Gastroesophageal sphincter (tissue), 4 donors: ENCODE data around the gene DIO3. TPM values are rescaled to one million over a fixed set of nuclear protein-coding genes. Genes with fewer than 3 reads are reported as not detected.

Experiments used
- ATAC-seq: fragments of 150-250 bp; one replicate; pipeline ENCODE4 v1.9.1; 2016; ENCODE audit warnings: mild to moderate bottlenecking, moderate library complexity
- H3K27ac ChIP-seq, 4 donors: fragments of 200-600 bp; sonication (generic) in 3 of 4; 1 replicate in 3 of 4; 2 replicates in 1 of 4; pipeline ENCODE4 v1.5.1; 2016 to 2019
- H3K27me3 ChIP-seq: fragments of 200-600 bp; sonication (generic); one replicate; pipeline ENCODE4 v1.5.1; 2019
- H3K36me3 ChIP-seq, 2 donors: fragments of 200-600 bp; sonication (generic); one replicate each; pipeline ENCODE4 v1.5.1; 2019; ENCODE audit warnings: control low read depth in 1 of 2
- H3K4me1 ChIP-seq, 3 donors: fragments of 200-600 bp; sonication (generic); 1 replicate in 2 of 3; 2 replicates in 1 of 3; pipeline ENCODE4 v1.5.1; 2016 to 2019; ENCODE audit warnings: control low read depth in 2 of 3
- H3K4me3 ChIP-seq, 2 donors: fragments of 200-600 bp; sonication (generic); one replicate each; pipeline ENCODE4 v1.5.1; 2019; ENCODE audit warnings: mild to moderate bottlenecking in 1 of 2, moderate library complexity in 1 of 2
- H3K9me3 ChIP-seq, 3 donors: fragments of 200-600 bp; sonication (generic); one replicate each; pipeline ENCODE4 v1.5.1; 2017 to 2019; ENCODE audit warnings: control low read depth in 2 of 3
- EP300 ChIP-seq: sonication (generic); formaldehyde crosslinking; IDR thresholded peaks from one replicate; pipeline ENCODE4 v1.6.1; 2017; ENCODE audit warnings: antibody characterized with exemption, mild to moderate bottlenecking
- POLR2A ChIP-seq, 2 donors: fragments of 450-650 bp; IDR thresholded peaks; one replicate each; pipeline ENCODE4 v1.6.1; 2017; ENCODE audit warnings: antibody characterized with exemption in 2 of 2, mild to moderate bottlenecking in 2 of 2, moderate library complexity in 1 of 2
- POLR2AphosphoS5 ChIP-seq: sonication (generic); formaldehyde crosslinking; IDR thresholded peaks from one replicate; pipeline ENCODE4 v1.6.1; 2017; ENCODE audit warnings: antibody characterized with exemption
- WGBS, 2 donors: methylation state at CpG; one replicate each; pipeline ENCODE4 v1.1.5; 2018; ENCODE audit warnings: low coverage in 1 of 2; 5-methylcytosine and 5-hydroxymethylcytosine counted together
- total RNA-seq, 4 donors: library from RNA; depleted of rRNA; stranded (reverse); fragments of >200 nt; gene quantifications; one replicate each; pipeline ENCODE4 v1.1.0, GENCODE V29; 2016
- TF ChIP-seq, protein P1 (sequence below), 4 experiments: fragments of 200-600 bp in 2 of 4; fragments of 450-650 bp in 2 of 4; sonication (generic) in 1 of 4; IDR thresholded peaks; one replicate each; pipeline ENCODE4 v1.5.1; 2017 to 2019; ENCODE audit warnings: antibody characterized with exemption in 4 of 4, mild to moderate bottlenecking in 2 of 4, moderate library complexity in 2 of 4

Gene DIO3
- total RNA-seq, 4 donors from 2014 or later, result 0.52 to 2.6 (median 1.2) TPM

DNA sequence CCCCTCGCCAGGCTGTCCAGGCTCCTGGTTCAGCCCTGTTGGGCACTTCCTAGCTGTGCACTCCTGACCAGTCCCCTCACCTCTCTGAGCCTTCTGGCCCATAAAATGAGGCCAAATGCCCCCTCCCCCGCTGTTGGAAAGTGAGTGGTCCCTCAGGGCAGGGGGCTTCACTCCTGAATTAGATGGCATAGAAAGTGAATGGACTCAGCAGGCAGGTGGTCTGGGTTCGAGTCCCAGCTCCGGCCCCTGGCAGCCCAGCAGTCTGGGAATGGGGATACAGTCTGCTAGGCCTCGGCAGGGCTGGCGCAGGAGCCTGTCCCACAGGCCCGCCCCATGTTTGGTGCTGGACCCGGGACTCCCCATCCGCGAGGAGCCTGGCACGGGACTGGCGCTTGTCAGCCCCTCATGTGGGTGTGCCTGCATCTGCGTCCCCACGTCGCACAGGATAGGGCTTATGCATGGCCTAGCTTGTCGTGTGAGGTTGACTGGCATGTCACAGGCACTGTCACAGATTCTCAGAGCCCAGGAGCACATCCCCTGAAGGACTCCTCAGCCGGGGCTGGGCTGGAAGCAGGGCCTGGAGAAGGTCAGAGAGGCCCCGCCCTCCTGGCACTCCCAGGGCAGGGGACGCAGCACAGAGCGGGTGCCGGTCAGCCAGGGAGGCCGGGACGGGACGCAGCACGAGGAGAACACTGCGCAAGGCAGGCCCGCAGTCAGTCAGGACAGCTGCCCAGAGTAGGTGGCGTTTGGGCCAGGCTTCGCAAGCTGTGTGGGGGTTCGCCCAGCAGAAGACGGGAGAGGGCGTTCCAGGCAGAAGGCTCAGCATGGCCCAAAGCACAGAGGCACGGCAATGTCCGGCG, 40.5 kb downstream of the DIO3 start:
- Histone ChIP-seq H3K9me3 (peaks cover 0 to 19% (median 0%) of the 10 kb centered on the region in 3 donors), H3K4me1 (no peaks in the 10 kb centered on the region), H3K4me3 (no peak overlapping the region), H3K36me3 (no peaks in the 10 kb centered on the region), H3K27me3 (peaks cover 33% of the 10 kb centered on the region), H3K27ac (no peak overlapping the region)
- WGBS, 2 donors, result no CpG with 5 or more reads among the region's 35 CpGs
- ATAC-seq, result no peak
- TF ChIP-seq EP300, result no peak
- TF ChIP-seq, protein P1, sequence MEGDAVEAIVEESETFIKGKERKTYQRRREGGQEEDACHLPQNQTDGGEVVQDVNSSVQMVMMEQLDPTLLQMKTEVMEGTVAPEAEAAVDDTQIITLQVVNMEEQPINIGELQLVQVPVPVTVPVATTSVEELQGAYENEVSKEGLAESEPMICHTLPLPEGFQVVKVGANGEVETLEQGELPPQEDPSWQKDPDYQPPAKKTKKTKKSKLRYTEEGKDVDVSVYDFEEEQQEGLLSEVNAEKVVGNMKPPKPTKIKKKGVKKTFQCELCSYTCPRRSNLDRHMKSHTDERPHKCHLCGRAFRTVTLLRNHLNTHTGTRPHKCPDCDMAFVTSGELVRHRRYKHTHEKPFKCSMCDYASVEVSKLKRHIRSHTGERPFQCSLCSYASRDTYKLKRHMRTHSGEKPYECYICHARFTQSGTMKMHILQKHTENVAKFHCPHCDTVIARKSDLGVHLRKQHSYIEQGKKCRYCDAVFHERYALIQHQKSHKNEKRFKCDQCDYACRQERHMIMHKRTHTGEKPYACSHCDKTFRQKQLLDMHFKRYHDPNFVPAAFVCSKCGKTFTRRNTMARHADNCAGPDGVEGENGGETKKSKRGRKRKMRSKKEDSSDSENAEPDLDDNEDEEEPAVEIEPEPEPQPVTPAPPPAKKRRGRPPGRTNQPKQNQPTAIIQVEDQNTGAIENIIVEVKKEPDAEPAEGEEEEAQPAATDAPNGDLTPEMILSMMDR (IDR thresholded peaks at IDR 0.05), result no peak
- TF ChIP-seq POLR2AphosphoS5, result no peak
- TF ChIP-seq POLR2A (IDR thresholded peaks at IDR 0.05), result no peak

DNA sequence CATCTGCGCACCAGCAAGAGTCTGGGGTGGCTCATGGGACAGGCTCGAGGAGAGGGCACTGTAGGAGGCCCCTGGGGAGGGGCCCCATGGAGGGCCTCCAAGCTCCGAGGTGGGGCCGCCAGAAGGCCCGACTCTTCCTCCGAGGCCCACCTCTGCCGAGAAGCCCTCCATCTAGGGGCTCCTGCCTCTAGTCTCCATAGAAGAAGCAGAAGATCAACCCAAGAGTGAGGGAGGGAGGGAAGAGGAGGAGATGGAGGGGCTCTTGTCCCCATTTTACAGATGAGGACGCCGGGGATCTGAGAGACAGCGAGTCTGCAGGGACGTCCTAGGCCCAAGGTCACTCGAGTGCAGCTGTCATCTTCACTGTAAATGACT, 41.2 kb downstream of the DIO3 start:
- ATAC-seq, result no peak
- H3K4me3 ChIP-seq, result no peak overlapping the region
- peaks cover 33% of the 10 kb centered on the region for H3K27me3 ChIP-seq
- peaks cover 0 to 19% (median 0%) of the 10 kb centered on the region in 3 donors for H3K9me3 ChIP-seq
- no peak overlapping the region for H3K27ac ChIP-seq
- WGBS, 2 donors, result 80 to 94% methylated on average over 5 to 6 of the region's 12 CpGs
- TF ChIP-seq POLR2AphosphoS5, result no peak
- no peak for TF ChIP-seq POLR2A (IDR thresholded peaks at IDR 0.05)
- TF ChIP-seq EP300, result no peak
- TF ChIP-seq, protein P1 (IDR thresholded peaks at IDR 0.05), result no peak
- no peaks in the 10 kb centered on the region for H3K36me3 ChIP-seq
- no peaks in the 10 kb centered on the region for H3K4me1 ChIP-seq

DNA sequence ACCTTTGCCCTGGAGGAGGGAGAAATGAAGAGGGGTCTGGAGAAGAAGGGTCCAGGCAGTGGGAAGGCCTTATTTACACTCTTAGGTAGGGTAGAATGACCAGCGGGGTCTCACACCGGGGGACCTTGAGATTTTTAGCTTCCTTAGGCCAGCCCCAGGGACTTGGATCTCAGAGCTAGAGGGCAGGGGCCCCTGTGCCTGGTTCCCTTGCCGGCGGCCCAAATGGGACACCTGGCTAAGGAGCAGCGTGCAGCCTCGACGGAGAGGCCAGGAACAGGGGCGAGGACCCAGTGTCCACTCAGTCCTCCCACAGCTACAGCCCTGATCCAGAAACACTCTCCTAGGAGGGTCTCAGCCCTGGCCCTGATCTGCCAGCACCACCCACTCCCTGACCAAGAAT, 41.8 kb downstream of the DIO3 start:
- Histone ChIP-seq H3K4me1 (no peaks in the 10 kb centered on the region), H3K27ac (no peak overlapping the region), H3K36me3 (no peaks in the 10 kb centered on the region), H3K27me3 (peaks cover 33% of the 10 kb centered on the region), H3K9me3 (peaks cover 0 to 14% (median 0%) of the 10 kb centered on the region in 3 donors), H3K4me3 (no peak overlapping the region)
- no peak for ATAC-seq
- TF ChIP-seq EP300 (no peak), POLR2AphosphoS5 (no peak), POLR2A (IDR thresholded peaks at IDR 0.05) (no peak)
- TF ChIP-seq, protein P1 (IDR thresholded peaks at IDR 0.05), result no peak
- WGBS, 2 donors, result 85% methylated on average over 4 of the region's 8 CpGs; no CpG with 5 or more reads in 1 of the 2 donors

DNA sequence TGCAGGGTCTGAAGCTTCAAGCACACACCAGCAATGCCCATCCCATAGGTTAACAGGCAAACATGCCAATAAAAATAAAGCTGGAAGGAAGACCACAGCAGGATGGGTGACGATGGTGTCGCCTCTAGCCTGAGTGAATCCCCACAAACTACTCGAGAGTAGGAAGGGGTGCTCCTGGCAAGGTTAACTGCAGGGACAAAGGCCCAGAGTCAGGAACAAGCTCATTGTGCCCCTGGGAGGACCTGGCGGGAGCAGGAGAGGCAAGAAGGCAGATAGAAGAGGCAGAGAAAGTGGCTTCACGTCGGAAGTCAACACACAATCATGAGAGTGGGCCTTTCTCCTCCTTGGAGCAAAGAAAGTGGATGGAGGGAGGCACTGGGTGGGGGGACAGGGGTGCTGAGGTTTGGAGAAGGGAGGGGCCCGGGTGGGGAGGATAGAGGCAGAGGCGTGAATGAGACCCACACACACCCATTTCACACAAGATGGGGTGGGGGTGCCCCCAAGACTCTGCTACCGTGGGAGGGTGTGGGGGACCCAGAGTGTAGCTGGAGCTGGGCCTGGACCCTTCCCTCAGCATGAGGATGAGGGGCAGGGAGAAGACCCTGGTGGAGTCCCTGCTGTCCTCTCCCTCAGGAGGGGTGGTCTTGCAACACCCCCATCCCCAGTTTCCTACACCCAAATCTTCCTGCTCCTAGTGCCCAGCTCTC, 43.1 kb downstream of the DIO3 start:
- Histone ChIP-seq H3K4me1 (no peaks in the 10 kb centered on the region), H3K27ac (no peak overlapping the region), H3K27me3 (peaks cover 36% of the 10 kb centered on the region), H3K36me3 (no peaks in the 10 kb centered on the region), H3K9me3 (peaks cover 0 to 2% (median 0%) of the 10 kb centered on the region in 3 donors), H3K4me3 (no peak overlapping the region)
- WGBS, 2 donors, result 69 to 72% methylated on average over 3 to 6 of the region's 9 CpGs
- TF ChIP-seq, protein P1 (IDR thresholded peaks at IDR 0.05), result no peak
- ATAC-seq, result no peak
